Keratinocyte (primary cell): ENCODE data around the gene SKA1. TPM values are rescaled to one million over a fixed set of nuclear protein-coding genes. Genes with fewer than 3 reads are reported as not detected.

ENCODE experiments used
- DNase-seq: peaks from one replicate; pipeline ENCODE4 v3.0.0-alpha.2; 2011; ENCODE audit warnings: low read depth, missing footprints, low spot score
- FAIRE-seq: peaks from 2 replicates; lab custom pipeline; 2011; peaks lifted over from hg19 to GRCh38; lab: Jason Lieb, UNC
- H2AFZ ChIP-seq: 2 replicates; pipeline ENCODE4 v1.6.0; 2012; ENCODE audit warnings: low read length, control low read depth, inconsistent platforms; ENCODE audit not compliant: control insufficient read depth
- H3K27ac ChIP-seq: 2 replicates; pipeline ENCODE4 v1.5.1; 2011; ENCODE audit warnings: low read length; ENCODE audit not compliant: control insufficient read depth, insufficient read depth
- H3K27me3 ChIP-seq: 3 replicates; pipeline ENCODE4 v1.6.0; 2011; ENCODE audit warnings: low read length; ENCODE audit not compliant: control insufficient read depth, insufficient read depth; ENCODE audit errors: extremely low read depth
- H3K36me3 ChIP-seq, 2 experiments: 2 replicates in 1 of 2; 3 replicates in 1 of 2; pipeline ENCODE4 v1.5.1; 2011; ENCODE audit warnings: low read length in 2 of 2, mild to moderate bottlenecking in 1 of 2; ENCODE audit not compliant: control insufficient read depth in 2 of 2, insufficient read depth in 2 of 2; ENCODE audit errors: extremely low read depth in 1 of 2
- H3K4me1 ChIP-seq: 3 replicates; pipeline ENCODE4 v1.5.1; 2011; ENCODE audit warnings: low read length; ENCODE audit not compliant: control insufficient read depth, insufficient read depth; ENCODE audit errors: extremely low read depth
- H3K4me2 ChIP-seq: 3 replicates; pipeline ENCODE4 v1.6.0; 2011; ENCODE audit warnings: low read depth, low read length; ENCODE audit not compliant: control insufficient read depth, insufficient read depth; ENCODE audit errors: extremely low read depth
- H3K4me3 ChIP-seq, 3 experiments: fragments of 200-600 bp in 1 of 3; sonication (generic) in 1 of 3; 2 replicates in 2 of 3; 3 replicates in 1 of 3; pipeline ENCODE4 v1.5.1; 2011 to 2016; ENCODE audit warnings: low read length in 3 of 3, mild to moderate bottlenecking in 3 of 3, control low read depth in 2 of 3, inconsistent platforms in 1 of 3, low read depth in 1 of 3, mixed read lengths in 1 of 3, mixed run types in 1 of 3, moderate library complexity in 1 of 3; ENCODE audit not compliant: control insufficient read depth in 2 of 3, insufficient read depth in 2 of 3; ENCODE audit errors: extremely low read depth in 1 of 3
- H3K79me2 ChIP-seq: 2 replicates; pipeline ENCODE4 v1.6.0; 2012; ENCODE audit warnings: low read length; ENCODE audit not compliant: control insufficient read depth, insufficient read depth
- H3K9ac ChIP-seq: 3 replicates; pipeline ENCODE4 v1.6.0; 2011; ENCODE audit warnings: low read length; ENCODE audit not compliant: control insufficient read depth, insufficient read depth; ENCODE audit errors: extremely low read depth
- H3K9me1 ChIP-seq: 3 replicates; pipeline ENCODE4 v1.6.0; 2011; ENCODE audit warnings: low read length; ENCODE audit not compliant: control insufficient read depth, insufficient read depth; ENCODE audit errors: extremely low read depth
- H3K9me3 ChIP-seq: 2 replicates; pipeline ENCODE4 v1.5.1; 2012; ENCODE audit warnings: low read depth, low read length; ENCODE audit not compliant: control insufficient read depth
- H4K20me1 ChIP-seq: 3 replicates; pipeline ENCODE4 v1.6.0; 2011; ENCODE audit warnings: low read length; ENCODE audit not compliant: control insufficient read depth, insufficient read depth; ENCODE audit errors: extremely low read depth
- CTCF ChIP-seq, 3 experiments: IDR thresholded peaks in 1 of 3; conservative IDR thresholded peaks in 1 of 3; optimal IDR thresholded peaks in 1 of 3; 2 replicates in 2 of 3; 3 replicates in 1 of 3; pipeline versions ENCODE3 to v1.5.1; 2011; ENCODE audit warnings: low read length in 3 of 3, mild to moderate bottlenecking in 3 of 3, moderate library complexity in 2 of 3, control low read depth in 1 of 3, inconsistent platforms in 1 of 3; ENCODE audit not compliant: insufficient read depth in 2 of 3; ENCODE audit errors: extremely low read depth in 1 of 3
- EZH2 ChIP-seq: IDR thresholded peaks from one replicate; pipeline ENCODE4 v1.6.1; 2012; ENCODE audit warnings: inconsistent platforms, mild to moderate bottlenecking, low read length, moderate library complexity
- dilution Hi-C: fragments of 300-500 bp; cut with MboI; formaldehyde crosslinking; loops from one replicate; pipeline ENCODE4 v1.7.0; 2020; ENCODE audit warnings: low sequenced_read_pairs; ENCODE audit not compliant: extremely low pct_ligation_motif_present
- polyA plus RNA-seq, 5 experiments: library from polyadenylated mRNA; depleted of rRNA in 3 of 5; stranded (reverse) in 3 of 5; stranded (forward) in 1 of 5; unstranded in 1 of 5; fragments of >200 nt; gene quantifications; 1 replicate in 1 of 5; 2 replicates in 3 of 5; 3 replicates in 1 of 5; pipeline versions ENCODE4 v1.2.1 to v1.2.3, GENCODE V29; 2011 to 2012; ENCODE audit warnings: missing spikeins in 2 of 5, low read depth in 1 of 5, low replicate concordance in 1 of 5

The SKA1 gene
- polyA plus RNA-seq, 1 donor (not counting 4 experiments of a cell fraction or from before 2014, with no cell fraction given), result 8.4 TPM

- no peaks in the 10 kb centered on the region for H3K9me1 ChIP-seq
- no peak for FAIRE-seq
- no peaks in the 10 kb centered on the region for H3K79me2 ChIP-seq
- H3K9ac ChIP-seq, result no peak overlapping the region
- no peaks in the 10 kb centered on the region for H3K9me3 ChIP-seq
- H3K27ac ChIP-seq, result no peak overlapping the region
- TF ChIP-seq CTCF (optimal IDR thresholded peaks at IDR 0.05 in 1 of 3, IDR thresholded peaks at IDR 0.05 in 1 of 3, conservative IDR thresholded peaks at IDR 0.05 in 1 of 3; ENCODE audit: extremely low read depth in 1 of 3, insufficient read depth in 2 of 3, low read length in 3 of 3) (no peak), EZH2 (no peak)
- H4K20me1 ChIP-seq, result no peaks in the 10 kb centered on the region
- H3K27me3 ChIP-seq, result no peaks in the 10 kb centered on the region
- peaks cover 9% of the 10 kb centered on the region for H3K4me1 ChIP-seq
- DNase-seq, result no peak
- dilution Hi-C loops, result no loop called here
- H3K4me2 ChIP-seq, result no peak overlapping the region
- H3K36me3 ChIP-seq, result no peaks in the 10 kb centered on the region
- no peak overlapping the region for H2AFZ ChIP-seq
- no peak overlapping the region for H3K4me3 ChIP-seq
These were observed 14.2 kb upstream of the SKA1 start for GRCh38 chr18:50360611-50361010.

- no peaks in the 10 kb centered on the region for H3K36me3 ChIP-seq
- no peaks in the 10 kb centered on the region for H3K9me1 ChIP-seq
- no peak overlapping the region for H3K4me2 ChIP-seq
- H3K9ac ChIP-seq, result no peak overlapping the region
- no peaks in the 10 kb centered on the region for H3K27me3 ChIP-seq
- no peak overlapping the region for H3K27ac ChIP-seq
- no peak for DNase-seq
- H4K20me1 ChIP-seq, result no peaks in the 10 kb centered on the region
- H2AFZ ChIP-seq, result no peak overlapping the region
- TF ChIP-seq EZH2 (no peak), CTCF (optimal IDR thresholded peaks at IDR 0.05 in 1 of 3, IDR thresholded peaks at IDR 0.05 in 1 of 3, conservative IDR thresholded peaks at IDR 0.05 in 1 of 3; ENCODE audit: extremely low read depth in 1 of 3, insufficient read depth in 2 of 3, low read length in 3 of 3) (no peak)
- no peaks in the 10 kb centered on the region for H3K79me2 ChIP-seq
- no peak overlapping the region for H3K4me3 ChIP-seq
- dilution Hi-C loops, result no loop called here
- peaks cover 2% of the 10 kb centered on the region for H3K9me3 ChIP-seq
- peaks cover 4% of the 10 kb centered on the region for H3K4me1 ChIP-seq
- no peak for FAIRE-seq
These were observed 5.2 kb upstream of the SKA1 start for GRCh38 chr18:50369672-50370071.
